B cell (primary cell): ENCODE measurements around the gene CCDC187. TPM values are rescaled to one million over a fixed set of nuclear protein-coding genes. Genes with fewer than 3 reads are reported as not detected.

Experiments
- ATAC-seq: fragments of 200-7000 bp; cut with Tn5 transposase; one replicate; pipeline ENCODE4 v1.10.0; 2021; ENCODE audit warnings: low read depth, mild to moderate bottlenecking, moderate number of reproducible peaks, moderate library complexity
- CTCF ChIA-PET: fragments of 350-600 bp; sonication (Branson Sonifier 250); formaldehyde crosslinking; loops from one replicate; lab custom pipeline; 2021; ENCODE audit warnings: antibody characterized with exemption, inconsistent platforms; lab: Charles Lee
- POLR2A ChIA-PET: fragments of 350-600 bp; sonication (Branson Sonifier 250); formaldehyde crosslinking; loops from one replicate; lab custom pipeline; 2021; ENCODE audit warnings: antibody characterized with exemption; lab: Charles Lee
- DNase-seq: peaks from one replicate; pipeline ENCODE4 v3.0.0; 2013
- H2AFZ ChIP-seq: 2 replicates; pipeline ENCODE4 v1.6.1; 2012; ENCODE audit warnings: mild to moderate bottlenecking, low read depth, low read length; ENCODE audit not compliant: insufficient read depth, poor library complexity, severe bottlenecking
- H3K27ac ChIP-seq, 2 donors: 1 replicate in 1 of 2; 2 replicates in 1 of 2; pipeline ENCODE4 v1.5.1; 2012 to 2013; ENCODE audit warnings: low read length in 2 of 2, mild to moderate bottlenecking in 2 of 2, moderate library complexity in 1 of 2
- H3K27me3 ChIP-seq, 4 experiments: fragments of 200-600 bp in 1 of 4; sonication (generic) in 1 of 4; replicated peaks in 1 of 4; 1 replicate in 2 of 4; 2 replicates in 2 of 4; pipeline versions ENCODE4 v1.6.1 to v1.7.0; 2013 to 2016; ENCODE audit warnings: low read length in 3 of 4, mild to moderate bottlenecking in 2 of 4, mixed read lengths in 1 of 4, moderate library complexity in 1 of 4; ENCODE audit not compliant: insufficient read depth in 4 of 4, control insufficient read depth in 3 of 4; ENCODE audit errors: control extremely low read depth in 1 of 4
- H3K36me3 ChIP-seq, 2 experiments: replicated peaks in 1 of 2; 1 replicate in 1 of 2; 2 replicates in 1 of 2; pipeline versions ENCODE4 v1.6.1 to v1.7.1; 2013; ENCODE audit warnings: low read length in 1 of 2; ENCODE audit not compliant: insufficient read depth in 2 of 2, control insufficient read depth in 1 of 2; ENCODE audit errors: control extremely low read depth in 1 of 2, extremely low read depth in 1 of 2
- H3K4me1 ChIP-seq, 2 donors: fragments of 200-600 bp in 1 of 2; sonication (generic) in 1 of 2; 1 replicate in 1 of 2; 2 replicates in 1 of 2; pipeline versions ENCODE4 v1.5.1 to v1.6.1; 2013 to 2017; ENCODE audit warnings: low read length in 2 of 2; ENCODE audit not compliant: control insufficient read depth in 2 of 2, insufficient read depth in 2 of 2
- H3K4me2 ChIP-seq: replicated peaks from 2 replicates; pipeline ENCODE3; 2012; ENCODE audit warnings: mild to moderate bottlenecking, low read depth, low read length; ENCODE audit not compliant: poor library complexity, severe bottlenecking
- H3K4me3 ChIP-seq, 5 experiments: fragments of 200-600 bp in 1 of 5; sonication (generic) in 1 of 5; 1 replicate in 3 of 5; 2 replicates in 2 of 5; pipeline versions ENCODE4 v1.5.1 to v1.7.0; 2011 to 2016; ENCODE audit warnings: low read length in 4 of 5, mild to moderate bottlenecking in 4 of 5, low read depth in 2 of 5, control low read depth in 1 of 5, moderate library complexity in 1 of 5; ENCODE audit not compliant: insufficient read depth in 1 of 5; ENCODE audit errors: control extremely low read depth in 1 of 5, extremely low read depth in 1 of 5
- H3K79me2 ChIP-seq: fragments of 200-600 bp; sonication (generic); one replicate; pipeline ENCODE4 v1.6.0; 2016; ENCODE audit warnings: low read length; ENCODE audit not compliant: control insufficient read depth, insufficient read depth
- H3K9ac ChIP-seq: fragments of 200-600 bp; sonication (generic); 2 replicates; pipeline ENCODE4 v1.6.1; 2017; ENCODE audit warnings: mild to moderate bottlenecking, low read length, moderate library complexity
- H3K9me3 ChIP-seq, 3 donors: one replicate each; pipeline versions ENCODE4 v1.6.1 to v1.7.1; 2013; ENCODE audit warnings: low read length in 2 of 3; ENCODE audit not compliant: control insufficient read depth in 2 of 3, insufficient read depth in 1 of 3; ENCODE audit errors: control extremely low read depth in 1 of 3
- H4K20me1 ChIP-seq: 2 replicates; pipeline ENCODE4 v1.6.0; 2012; ENCODE audit warnings: mild to moderate bottlenecking, low read length; ENCODE audit not compliant: insufficient read depth, control insufficient read depth, poor library complexity, severe bottlenecking
- H3K27ac Mint-ChIP-seq: one replicate; pipeline ENCODE4 v1.8.0; 2021; ENCODE audit warnings: mixed read lengths
- H3K27me3 Mint-ChIP-seq: one replicate; pipeline ENCODE4 v1.8.0; 2021; ENCODE audit warnings: mixed read lengths
- H3K4me1 Mint-ChIP-seq: one replicate; pipeline ENCODE4 v1.8.0; 2021; ENCODE audit warnings: mixed read lengths
- H3K4me3 Mint-ChIP-seq: one replicate; pipeline ENCODE4 v1.8.0; 2021; ENCODE audit warnings: mixed read lengths
- H3K9me3 Mint-ChIP-seq: one replicate; pipeline ENCODE4 v1.8.0; 2022; ENCODE audit warnings: mixed read lengths; ENCODE audit not compliant: insufficient read depth
- EZH2 ChIP-seq: IDR thresholded peaks from 2 replicates; pipeline ENCODE4 v1.6.1; 2012; ENCODE audit warnings: borderline replicate concordance, low read depth, mild to moderate bottlenecking, moderate library complexity, low read length; ENCODE audit not compliant: insufficient read depth, poor library complexity, severe bottlenecking
- WGBS: methylation state at CpG from one replicate; pipeline ENCODE4 v1.1.5; 2013; ENCODE audit warnings: missing lambda C conversion rate; ENCODE audit not compliant: insufficient coverage; 5-methylcytosine and 5-hydroxymethylcytosine counted together
- intact Hi-C: fragments of 100-400 bp; cut with micrococcal nuclease; formaldehyde crosslinking; loops from one replicate; pipeline ENCODE4 v1.10.0; 2022
- polyA plus RNA-seq: library from polyadenylated mRNA; depleted of rRNA; stranded (reverse); fragments of >200 nt; gene quantifications from 2 replicates; pipeline ENCODE4 v1.2.3, GENCODE V29; 2012
- total RNA-seq, 2 donors: library from RNA; stranded (reverse); fragments of 120-200 nt in 1 of 2; gene quantifications; 1 replicate in 1 of 2; 2 replicates in 1 of 2; pipeline versions ENCODE4 v1.2.3 to v1.2.4, GENCODE V29; 2013 to 2022
- TF ChIP-seq, protein P1 (sequence below): fragments of 200-600 bp; IDR thresholded peaks from one replicate; pipeline ENCODE4 v1.8.0; 2022; ENCODE audit warnings: antibody characterized with exemption, mild to moderate bottlenecking

The CCDC187 gene
- total and polyA plus RNA-seq, 2 donors (not counting 1 experiment from before 2014, with no cell fraction given), result 1.5 to 7.6 TPM

DNA sequence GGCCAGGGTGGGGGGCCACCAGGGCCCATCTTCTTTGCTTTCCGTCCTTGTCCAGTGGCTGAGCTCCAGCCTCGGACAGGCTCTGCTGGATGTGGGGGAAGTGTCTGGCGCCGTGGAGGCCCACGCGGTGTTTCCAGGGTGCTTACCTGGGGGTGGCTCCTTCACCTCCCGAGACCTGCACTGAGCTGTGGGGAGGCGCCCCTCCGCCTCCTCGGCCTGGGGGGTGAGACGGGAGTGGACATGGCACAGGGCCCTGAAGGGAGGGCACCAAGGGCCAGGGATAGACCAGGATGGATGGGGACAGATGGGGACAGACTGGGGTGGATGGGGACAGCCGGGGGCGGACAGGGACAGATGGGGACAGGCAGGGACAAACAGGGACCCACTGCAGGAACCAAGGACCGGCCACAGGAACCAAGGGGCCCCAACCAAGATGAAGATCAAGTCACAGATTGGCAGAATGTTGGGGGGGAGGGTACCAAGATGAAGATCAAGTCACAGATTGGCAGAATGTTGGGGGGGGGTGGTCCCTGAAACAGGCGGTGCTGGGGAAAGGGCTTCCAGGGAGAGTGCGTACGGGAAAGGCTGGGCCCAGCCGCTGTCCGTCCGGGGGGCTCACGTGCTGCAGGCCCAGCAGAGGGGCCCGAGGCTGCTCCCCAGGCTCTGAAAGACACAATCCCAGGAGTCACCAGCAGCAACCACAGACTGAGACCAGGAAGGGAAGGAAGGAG, 44.9 kb downstream of the CCDC187 start:
- Histone ChIP-seq H3K9ac (no peak overlapping the region), H3K79me2 (no peaks in the 10 kb centered on the region), H3K27ac (no peak overlapping the region), H3K4me3 (no peak overlapping the region), H3K9me3 (no peaks in the 10 kb centered on the region), H2AFZ (no peak overlapping the region), H3K4me1 (no peaks in the 10 kb centered on the region), H4K20me1 (no peaks in the 10 kb centered on the region), H3K4me2 (no peak overlapping the region), H3K36me3 (no peaks in the 10 kb centered on the region), H3K27me3 (peaks cover 0 to 5% (median 0%) of the 10 kb centered on the region in 4 experiments)
- Mint-ChIP-seq H3K4me1 (no peaks in the 10 kb centered on the region), H3K27me3 (no peaks in the 10 kb centered on the region), H3K9me3 (no peaks in the 10 kb centered on the region), H3K27ac (no peak overlapping the region), H3K4me3 (no peak overlapping the region)
- CTCF ChIA-PET, result no interaction called here
- TF ChIP-seq EZH2, result no peak
- TF ChIP-seq, protein P1, sequence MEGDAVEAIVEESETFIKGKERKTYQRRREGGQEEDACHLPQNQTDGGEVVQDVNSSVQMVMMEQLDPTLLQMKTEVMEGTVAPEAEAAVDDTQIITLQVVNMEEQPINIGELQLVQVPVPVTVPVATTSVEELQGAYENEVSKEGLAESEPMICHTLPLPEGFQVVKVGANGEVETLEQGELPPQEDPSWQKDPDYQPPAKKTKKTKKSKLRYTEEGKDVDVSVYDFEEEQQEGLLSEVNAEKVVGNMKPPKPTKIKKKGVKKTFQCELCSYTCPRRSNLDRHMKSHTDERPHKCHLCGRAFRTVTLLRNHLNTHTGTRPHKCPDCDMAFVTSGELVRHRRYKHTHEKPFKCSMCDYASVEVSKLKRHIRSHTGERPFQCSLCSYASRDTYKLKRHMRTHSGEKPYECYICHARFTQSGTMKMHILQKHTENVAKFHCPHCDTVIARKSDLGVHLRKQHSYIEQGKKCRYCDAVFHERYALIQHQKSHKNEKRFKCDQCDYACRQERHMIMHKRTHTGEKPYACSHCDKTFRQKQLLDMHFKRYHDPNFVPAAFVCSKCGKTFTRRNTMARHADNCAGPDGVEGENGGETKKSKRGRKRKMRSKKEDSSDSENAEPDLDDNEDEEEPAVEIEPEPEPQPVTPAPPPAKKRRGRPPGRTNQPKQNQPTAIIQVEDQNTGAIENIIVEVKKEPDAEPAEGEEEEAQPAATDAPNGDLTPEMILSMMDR, result no peak
- DNase-seq (no peak), ATAC-seq (no peak)
- WGBS, result 78% methylated on average over 18 of the region's 22 CpGs
- POLR2A ChIA-PET, result no interaction called here
- intact Hi-C loops, result no loop called here

DNA sequence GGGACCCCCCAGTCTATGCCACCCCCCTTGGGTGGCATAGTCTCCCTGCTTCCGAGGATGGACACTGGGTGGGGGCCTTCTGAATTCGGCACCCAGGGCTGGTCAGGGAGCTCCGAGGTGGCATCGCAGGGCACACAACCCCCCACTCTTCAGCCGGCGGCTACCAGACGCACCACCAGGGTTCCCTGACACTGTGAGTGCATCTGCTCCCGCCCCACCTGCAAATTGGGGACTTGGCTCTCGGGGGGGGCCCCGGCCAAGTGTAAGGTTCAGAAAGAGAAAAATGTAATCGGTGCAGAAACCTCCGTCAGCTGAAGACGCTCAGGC, 45.6 kb downstream of the CCDC187 start:
- no peaks in the 10 kb centered on the region for H4K20me1 ChIP-seq
- DNase-seq, result no peak
- 96% methylated on average over 7 of the region's 13 CpGs for WGBS
- H3K27me3 Mint-ChIP-seq, result no peaks in the 10 kb centered on the region
- ChIA-PET POLR2A (no interaction called here), CTCF (no interaction called here)
- H3K4me3 ChIP-seq, result no peak overlapping the region
- no peaks in the 10 kb centered on the region for H3K9me3 ChIP-seq
- H3K27me3 ChIP-seq, result peaks cover 0 to 5% (median 0%) of the 10 kb centered on the region in 4 experiments
- H3K9me3 Mint-ChIP-seq, result no peaks in the 10 kb centered on the region
- H3K4me3 Mint-ChIP-seq, result no peak overlapping the region
- H3K4me1 ChIP-seq, result no peaks in the 10 kb centered on the region
- TF ChIP-seq, protein P1, result no peak
- TF ChIP-seq EZH2, result no peak
- H3K9ac ChIP-seq, result no peak overlapping the region
- H3K27ac ChIP-seq, result no peak overlapping the region
- no peak overlapping the region for H3K27ac Mint-ChIP-seq
- intact Hi-C loops, result no loop called here
- H3K36me3 ChIP-seq, result no peaks in the 10 kb centered on the region
- no peak overlapping the region for H2AFZ ChIP-seq
- no peaks in the 10 kb centered on the region for H3K4me1 Mint-ChIP-seq
- no peaks in the 10 kb centered on the region for H3K79me2 ChIP-seq
- no peak overlapping the region for H3K4me2 ChIP-seq
- ATAC-seq, result no peak
